HG02938 (cell line): Measurements from ENCODE around the gene BID.
A peak's percentile ranks its signal among the peaks of the same experiment; 100 is the strongest.

ENCODE experiments used
- ATAC-seq: cut with Tn5 transposase; IDR thresholded peaks from one replicate; pipeline ENCODE4 v1.9.1; 2021; ENCODE audit warnings: mild to moderate bottlenecking, moderate library complexity; ENCODE audit not compliant: unreplicated experiment

BID gene

GRCh38 chr22:17803609-17804270, 29.5 kb upstream of the BID start:
- ATAC-seq: no peak

GRCh38 chr22:17802822-17803221, 28.6 kb upstream of the BID start:
- ATAC-seq: no peak

DNA sequence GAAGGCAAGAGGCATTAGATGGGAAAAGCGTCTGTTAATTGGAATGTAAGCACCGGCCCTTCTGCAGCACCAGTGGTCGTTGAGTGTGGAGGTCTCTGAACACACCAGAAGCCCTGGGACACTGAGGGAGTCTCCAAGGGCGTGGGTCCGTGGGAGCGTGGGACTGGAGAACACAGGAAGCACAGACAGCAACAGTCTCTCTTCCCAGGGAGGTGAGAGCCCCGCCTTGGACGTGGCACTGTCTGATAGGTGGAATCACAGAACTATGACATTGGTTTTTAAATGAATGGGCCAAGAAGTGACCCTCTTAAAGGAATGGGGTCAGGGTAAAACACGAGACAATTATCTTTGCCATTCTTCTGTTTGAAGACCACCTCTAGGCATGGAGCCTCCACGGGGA, 28.1 kb upstream of the BID start:
- ATAC-seq: no peak

- ATAC-seq: peak; percentile 52
Measured at GRCh38 chr22:17797721-17798559, 23.7 kb upstream of the BID start.

DNA sequence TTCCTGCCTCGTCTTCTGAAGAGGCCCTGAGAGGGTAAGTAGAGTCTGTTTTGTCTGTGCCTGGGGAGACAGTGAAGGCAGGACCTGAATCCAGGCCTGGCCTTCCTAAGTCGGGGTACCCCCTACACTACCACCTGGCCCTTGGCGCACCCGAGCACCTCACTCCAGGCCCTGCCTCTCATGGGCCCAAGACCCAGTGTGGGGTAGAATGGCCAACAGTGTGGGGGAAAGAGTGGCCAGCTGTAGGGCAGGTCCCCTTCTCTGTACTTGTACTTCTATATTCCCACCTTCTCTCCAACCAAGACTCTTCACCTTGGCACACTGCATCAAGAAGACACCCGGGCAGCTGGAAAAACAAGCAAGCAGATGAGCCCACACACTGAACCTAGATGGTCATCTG, 22.4 kb upstream of the BID start:
- ATAC-seq: no peak

DNA sequence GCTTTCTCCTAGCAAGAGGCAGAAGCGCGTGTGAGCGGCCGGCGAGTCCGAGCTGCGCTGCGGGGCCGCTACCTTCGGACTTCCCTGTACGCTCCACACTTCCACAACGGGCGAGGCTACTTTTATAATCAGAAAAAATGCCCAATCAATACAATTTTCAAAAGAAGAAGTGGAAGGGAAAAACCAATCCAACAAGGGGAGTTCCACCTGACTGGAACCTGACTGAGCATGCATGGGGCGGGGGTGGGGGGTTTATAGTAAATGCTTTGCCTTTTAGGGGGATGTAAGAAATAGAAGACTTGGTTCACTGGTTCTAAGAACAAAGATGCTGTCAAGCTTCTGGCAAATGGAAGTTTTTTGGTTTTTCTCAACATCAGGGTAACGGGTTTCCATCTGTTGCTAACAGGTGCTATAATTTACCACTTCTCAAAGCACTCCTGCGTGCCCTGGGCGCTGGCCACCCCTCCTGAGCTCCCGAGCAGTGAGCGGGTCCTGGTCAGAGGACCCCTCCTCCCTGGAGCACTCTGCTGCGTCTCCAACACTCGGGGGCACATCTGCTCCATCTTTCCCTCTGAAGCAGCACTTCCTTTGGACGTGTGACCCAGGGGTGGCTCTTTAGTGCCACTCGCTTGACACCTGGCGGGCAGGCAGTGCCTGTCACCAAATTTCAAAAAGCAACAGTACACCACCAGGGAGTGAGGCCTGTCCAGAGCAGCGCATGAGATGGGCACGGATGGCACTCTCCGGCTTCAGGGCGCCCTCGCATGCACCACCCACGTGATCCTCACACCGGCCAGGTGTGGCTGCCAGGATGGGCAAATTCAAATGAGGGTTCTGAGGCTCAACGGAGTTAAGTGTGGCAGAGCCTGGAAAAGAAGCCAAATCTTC, 21.6 kb upstream of the BID start:
- ATAC-seq: no peak

- ATAC-seq: no peak
Measured at GRCh38 chr22:17794726-17795542, 20.7 kb upstream of the BID start.

- ATAC-seq: no peak
Measured at GRCh38 chr22:17792854-17793434, 18.7 kb upstream of the BID start.

DNA sequence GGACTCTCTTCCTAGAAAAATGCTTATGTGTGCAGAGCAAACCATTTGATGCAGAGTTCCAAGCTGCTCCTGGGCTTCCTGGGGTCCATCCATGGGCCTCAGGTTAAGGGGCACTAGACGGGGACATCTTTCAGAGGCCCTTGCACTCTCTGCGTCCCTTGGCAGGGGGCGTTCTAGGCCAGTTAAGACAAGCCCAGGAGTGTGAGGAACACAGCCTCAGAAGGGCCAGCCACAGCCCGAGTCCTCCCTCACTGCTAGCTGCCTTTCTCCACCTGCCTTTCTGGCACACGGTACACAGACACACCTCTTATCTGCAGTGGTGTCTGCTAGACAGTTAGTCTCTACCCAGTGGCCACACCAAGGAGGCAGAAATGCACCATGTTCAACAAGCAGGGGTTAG, 18.0 kb upstream of the BID start:
- no peak for ATAC-seq

DNA sequence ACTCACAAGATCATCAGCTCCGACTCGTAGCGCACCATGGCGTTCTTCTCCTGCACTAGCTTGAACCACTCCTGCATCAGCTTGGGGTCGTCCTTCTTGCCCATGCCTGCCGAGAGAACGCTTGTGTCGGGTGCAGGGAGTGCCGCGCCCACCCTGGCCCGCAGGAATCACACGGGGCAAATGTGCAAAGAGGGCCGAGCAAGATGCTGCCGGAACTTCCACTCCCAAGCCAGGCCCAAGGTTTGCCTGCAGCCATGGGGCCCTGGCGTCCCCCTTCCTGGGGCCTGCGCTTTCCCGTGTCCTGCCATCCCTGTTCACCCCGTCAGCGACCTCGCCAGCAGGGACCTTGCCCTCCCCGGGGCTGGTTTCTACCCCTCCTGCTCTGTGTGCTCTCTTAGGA, 16.9 kb upstream of the BID start:
- no peak for ATAC-seq

GRCh38 chr22:17789379-17790200, 15.3 kb upstream of the BID start:
- no peak for ATAC-seq

DNA sequence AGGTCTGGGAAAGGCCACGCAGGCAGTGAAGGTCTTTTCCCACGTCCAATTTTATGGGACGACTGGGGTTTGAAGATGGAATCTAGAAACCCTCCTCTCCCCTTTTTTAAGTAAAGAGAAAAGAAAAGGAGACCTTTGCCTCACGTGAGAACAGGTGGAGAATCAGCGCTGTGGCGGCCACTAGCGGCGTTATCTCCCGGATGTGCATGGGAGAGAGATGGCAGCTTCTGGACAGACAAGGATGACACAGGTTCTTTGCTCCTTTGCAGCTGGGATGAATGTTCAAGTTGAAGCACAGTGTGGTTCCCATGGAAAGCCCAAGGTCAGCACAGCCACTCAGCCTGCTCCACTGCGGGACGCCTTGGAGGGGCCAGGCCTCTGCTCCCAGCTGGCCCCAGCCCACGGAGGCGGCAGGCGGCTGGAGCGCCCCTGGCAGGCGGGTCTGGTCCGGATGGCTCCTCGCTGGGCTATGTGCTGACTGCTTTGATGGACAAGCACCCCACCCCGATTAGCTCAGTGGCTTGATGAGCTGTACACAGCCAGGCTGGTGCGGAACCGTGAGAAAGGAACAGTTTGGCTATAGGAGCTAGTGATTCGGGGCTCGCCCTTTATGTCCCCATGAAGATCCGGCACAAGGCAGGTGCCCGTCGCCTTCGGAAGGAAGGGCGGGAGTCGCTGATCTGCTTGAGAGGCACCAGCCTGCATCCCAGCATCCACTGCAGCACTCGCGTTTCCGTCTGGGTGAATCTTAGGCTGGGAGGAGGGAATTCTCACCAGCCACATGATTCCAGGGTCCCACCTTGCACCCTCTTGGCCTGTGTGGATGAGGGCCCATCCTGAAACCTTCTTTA, 14.5 kb upstream of the BID start:
- ATAC-seq: no peak

DNA sequence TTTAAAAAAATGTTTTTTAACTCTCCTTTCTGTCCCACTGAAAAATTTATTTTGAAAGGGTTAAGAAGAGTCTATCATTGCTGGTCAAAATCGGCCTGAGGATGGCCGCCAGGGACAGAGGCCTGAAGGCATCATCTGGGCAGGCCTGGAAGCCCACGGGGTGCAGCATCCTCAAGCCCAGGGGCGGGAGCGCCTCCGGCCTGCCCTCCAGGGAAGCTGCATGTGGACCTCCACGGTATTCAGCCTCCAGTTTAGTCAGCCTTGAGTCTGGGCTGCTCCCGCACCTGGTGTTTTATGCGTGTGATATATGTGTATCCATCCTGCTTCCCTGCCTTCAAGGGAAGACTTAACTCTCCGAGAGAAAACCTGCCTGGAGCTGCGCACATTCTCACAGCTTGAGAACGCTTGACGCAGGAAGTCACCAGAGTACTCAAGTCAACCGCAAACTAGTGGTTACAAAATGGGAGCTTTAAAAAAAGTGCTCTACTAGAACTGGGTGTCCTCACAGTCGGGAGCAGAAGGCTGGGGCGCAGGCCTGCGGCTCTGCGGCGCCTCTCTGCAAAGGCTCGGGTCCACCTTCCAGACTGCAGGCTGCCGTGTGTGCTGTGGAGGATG, 13.6 kb upstream of the BID start:
- no peak for ATAC-seq

DNA sequence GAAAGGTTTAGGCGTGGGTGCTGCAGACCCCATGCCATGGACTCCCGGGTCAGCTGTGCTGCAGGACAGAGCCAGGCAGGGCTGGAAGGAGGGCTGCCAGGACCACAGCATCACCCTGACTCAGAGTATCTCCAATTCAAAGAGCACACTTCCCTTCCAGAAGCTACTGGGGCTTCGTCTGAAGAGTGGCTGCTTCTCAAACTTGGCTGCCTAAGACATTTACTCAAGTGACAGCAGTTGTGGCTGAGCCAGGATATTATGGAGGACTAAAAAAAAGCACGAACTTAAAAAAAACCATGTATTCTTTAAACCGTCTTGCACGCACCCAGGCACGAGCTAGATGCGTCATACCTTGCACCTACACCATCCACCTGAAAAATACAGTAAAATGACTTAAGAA, 13.0 kb upstream of the BID start:
- ATAC-seq: no peak

GRCh38 chr22:17786435-17787161, 12.3 kb upstream of the BID start:
- no peak for ATAC-seq

GRCh38 chr22:17785185-17786184, 11.2 kb upstream of the BID start:
- ATAC-seq: no peak
